Renal cortex interstitium (tissue), 11 donors: ENCODE data around the gene NRP1. TPM values are rescaled to one million over a fixed set of nuclear protein-coding genes. Genes with fewer than 3 reads are reported as not detected.

Source experiments
- DNase-seq, 11 donors: peaks; one replicate each; pipeline ENCODE4 v3.0.0-alpha.2; 2013; ENCODE audit warnings: low read depth in 9 of 11, low spot score in 4 of 11; ENCODE audit errors: extremely low read depth in 1 of 11
- polyA plus RNA-seq, 3 donors: library from polyadenylated mRNA; unstranded; fragments of 120-200 nt; gene quantifications; one replicate each; pipeline ENCODE4 v1.2.1, GENCODE V29; 2013; ENCODE audit not compliant: insufficient read length in 3 of 3

NRP1 gene
- polyA plus RNA-seq, 3 donors: 148 to 156 (median 155) TPM

GRCh38 chr10:33332183-33333065 is 2.0 kb downstream of the NRP1 start:
- peak in 1 of 11 donors; percentile 32 for DNase-seq

- DNase-seq: no peak
Observed at GRCh38 chr10:33331379-33331694, 3.1 kb downstream of the NRP1 start.

DNA sequence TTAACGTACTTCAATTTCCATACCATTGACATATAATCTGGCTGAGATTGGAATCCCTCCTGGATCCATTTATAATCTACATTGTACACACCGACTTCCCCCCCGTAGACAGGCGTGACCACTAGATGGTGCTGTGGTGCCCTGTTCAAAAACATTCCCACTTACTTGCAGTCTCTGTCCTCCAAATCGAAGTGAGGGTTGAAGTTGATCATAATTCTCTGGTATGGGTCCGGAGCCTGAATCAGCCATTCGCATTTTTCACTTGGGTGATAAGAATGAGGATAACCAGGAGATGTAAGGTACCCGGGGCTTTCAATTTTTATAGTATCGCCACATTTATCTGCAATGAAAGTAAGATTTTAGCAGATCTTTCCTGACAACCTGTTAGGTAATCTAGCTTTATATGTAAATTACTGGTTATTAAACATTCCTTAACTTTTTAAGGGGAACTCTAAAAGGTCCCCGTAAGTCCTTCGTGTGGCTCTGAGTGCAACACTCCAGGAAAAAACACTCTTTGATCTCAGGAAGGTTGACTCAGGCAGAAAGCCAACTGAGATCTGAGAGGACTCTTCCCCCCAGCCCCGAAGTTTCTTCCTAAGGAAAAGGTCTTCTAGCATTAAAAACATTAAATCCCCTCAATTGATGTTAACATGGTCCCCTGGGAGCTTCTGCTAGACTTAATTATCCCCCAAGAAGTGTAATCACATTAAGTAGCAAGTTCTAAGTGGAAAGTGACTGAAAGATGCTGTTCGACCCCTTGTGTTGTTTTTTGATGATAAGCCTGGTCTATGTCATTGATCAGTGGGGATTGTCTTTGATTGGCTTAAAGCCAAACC is 3.7 kb downstream of the NRP1 start:
- peak in 7 of 11 donors; percentile 78 to 87 (median 85) for DNase-seq

- no peak for DNase-seq
Observed at GRCh38 chr10:33329178-33329577, 5.3 kb downstream of the NRP1 start.

- no peak for DNase-seq
Observed at GRCh38 chr10:33328253-33328652, 6.2 kb downstream of the NRP1 start.

DNA sequence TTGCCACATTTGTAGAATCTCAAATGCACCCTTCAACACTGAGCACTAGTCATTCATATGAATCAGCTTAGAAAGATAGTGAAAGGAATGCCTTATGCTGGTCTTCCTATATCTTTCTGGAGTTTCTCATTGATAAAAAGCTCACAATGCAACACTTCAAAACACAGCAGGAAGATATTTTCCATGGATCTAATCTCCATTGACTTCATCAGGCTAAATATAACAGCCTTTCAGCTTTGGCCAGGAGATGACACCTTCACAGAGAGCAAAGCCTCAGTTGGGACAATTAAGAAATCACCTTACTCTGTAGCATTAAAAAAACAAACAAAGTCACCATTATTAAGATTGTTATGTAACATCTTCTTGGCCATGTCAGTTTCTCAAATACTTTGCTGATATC is 6.7 kb downstream of the NRP1 start:
- DNase-seq: no peak

DNA sequence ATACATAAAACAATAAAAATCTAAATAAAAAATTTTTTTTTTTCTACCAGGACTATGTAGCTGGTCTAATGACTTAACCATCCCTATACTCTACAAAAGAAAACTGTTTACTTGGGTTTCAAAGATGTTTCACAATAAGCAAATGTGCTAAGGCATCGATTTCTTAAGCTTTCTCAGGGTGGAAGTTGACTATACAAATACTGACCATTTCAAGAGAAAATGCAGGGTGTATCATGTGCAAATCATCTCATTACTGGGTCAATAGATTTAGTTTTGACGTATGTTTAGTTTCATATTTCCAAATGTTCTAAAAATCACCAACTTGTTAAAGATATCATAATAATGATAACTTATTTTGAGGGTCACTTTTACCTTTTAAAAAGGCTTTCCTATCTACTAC is 7.5 kb downstream of the NRP1 start:
- no peak for DNase-seq

DNA sequence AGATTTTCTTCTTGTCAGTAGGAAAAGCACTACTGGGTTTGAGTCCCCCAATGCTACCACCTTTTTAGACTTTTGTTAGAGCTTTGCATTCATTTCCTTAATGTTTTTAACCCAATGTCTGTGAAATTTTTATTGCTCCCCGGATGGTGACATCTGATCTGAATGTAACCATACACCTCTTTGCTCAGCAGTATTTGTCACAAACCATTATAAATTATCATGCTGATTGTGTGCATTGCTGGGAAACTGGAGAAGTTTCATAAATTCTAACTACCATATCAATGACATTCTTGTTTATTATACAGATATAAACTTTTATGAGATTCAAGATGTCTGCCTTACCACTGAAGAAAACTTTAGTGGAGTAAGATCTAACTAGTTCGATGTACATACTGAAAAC is 8.5 kb downstream of the NRP1 start:
- no peak for DNase-seq

- no peak for DNase-seq
Observed at GRCh38 chr10:33323721-33324120, 10.7 kb downstream of the NRP1 start.

DNA sequence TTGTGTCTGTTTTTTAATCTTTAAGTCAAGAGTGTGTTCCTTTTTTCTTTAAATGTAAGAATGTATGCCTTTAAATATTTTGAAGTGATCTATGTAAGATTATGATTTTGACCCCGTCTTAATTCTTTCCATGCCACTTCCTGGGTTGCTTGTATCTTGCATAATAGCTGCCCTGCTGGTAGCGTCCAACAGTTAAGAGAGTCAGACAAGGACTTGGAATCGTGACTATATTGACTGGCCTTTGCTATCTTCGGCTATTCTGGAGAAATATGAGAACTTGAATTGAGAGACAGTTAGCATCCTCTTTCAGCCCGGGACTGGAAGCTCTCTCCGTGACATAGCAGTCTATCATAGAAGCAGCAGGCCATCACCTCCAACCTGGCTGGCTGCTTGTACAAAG is 13.0 kb downstream of the NRP1 start:
- DNase-seq: no peak

DNA sequence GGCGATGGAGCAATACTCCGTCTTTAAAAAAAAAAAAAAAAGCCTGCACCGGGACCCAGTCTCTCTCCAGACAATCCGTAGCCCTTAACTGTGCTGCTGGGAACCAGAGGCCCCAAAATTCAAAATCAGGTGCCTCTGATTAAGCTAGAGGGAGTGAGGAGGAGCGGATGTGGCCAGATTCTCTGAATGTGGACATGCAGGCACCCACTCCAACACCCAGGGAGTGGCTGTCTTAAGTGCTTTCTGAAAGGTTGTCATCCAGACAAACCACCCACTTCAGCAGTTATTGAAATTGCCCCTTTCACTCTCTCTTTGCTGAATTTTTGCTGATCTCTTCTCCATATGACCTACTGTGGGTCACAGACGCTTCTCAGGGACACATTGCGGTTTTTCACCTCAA is 14.2 kb downstream of the NRP1 start:
- no peak for DNase-seq

GRCh38 chr10:33315891-33316290 is 18.6 kb downstream of the NRP1 start:
- DNase-seq: no peak

DNA sequence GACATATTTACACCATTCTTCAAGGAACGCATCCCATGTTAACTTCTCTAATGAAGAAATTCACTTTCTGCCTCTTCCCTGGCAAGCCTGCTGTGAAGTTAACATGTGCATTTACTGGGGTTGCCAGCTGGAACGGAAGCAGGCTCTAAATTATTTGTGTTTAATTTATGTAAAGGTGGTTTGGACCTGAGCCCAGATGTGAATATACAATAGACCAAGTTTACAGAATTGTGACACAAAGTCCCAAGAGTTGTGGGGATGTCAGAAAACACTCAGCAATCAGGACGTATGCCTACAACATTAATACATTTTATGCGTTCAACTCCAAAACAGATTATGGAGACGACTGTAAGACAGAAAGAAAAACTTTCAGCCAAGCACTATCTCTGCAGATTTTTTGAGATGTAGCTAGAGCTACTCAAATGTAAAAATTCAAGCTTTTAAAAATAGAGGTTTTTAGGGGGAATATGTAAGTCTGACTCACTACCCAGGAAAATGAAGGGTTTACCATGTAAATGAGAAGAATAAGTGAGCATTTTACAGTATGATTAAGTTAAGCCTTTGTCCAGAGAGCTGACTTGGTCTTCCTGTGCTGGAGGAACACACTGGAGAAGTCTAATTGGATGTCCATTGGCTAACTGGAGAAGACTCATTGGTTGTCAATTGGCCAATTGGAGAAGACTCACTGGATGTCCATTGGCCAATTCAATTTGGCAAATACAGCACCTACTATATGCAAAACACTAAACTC is 19.5 kb downstream of the NRP1 start:
- DNase-seq: no peak

DNA sequence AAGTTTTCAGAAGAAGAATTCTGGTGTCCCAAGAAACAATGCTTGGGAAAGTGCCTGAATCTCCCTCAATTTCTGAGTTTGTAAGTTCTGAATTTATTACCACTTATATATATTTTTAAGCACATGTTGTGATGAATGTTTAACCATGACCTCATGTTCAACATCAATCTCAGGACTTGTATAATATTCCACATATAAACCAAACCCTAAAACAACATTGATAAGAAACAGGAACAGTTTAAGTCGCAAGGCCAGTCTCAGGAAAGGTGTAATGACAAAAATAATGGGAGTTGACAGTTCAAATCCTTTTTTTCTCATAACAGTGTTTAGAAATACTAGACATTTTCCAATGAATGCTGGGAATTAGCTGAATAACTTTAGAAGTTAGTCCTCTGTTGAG is 22.8 kb downstream of the NRP1 start:
- no peak for DNase-seq

GRCh38 chr10:33310853-33311252 is 23.6 kb downstream of the NRP1 start:
- no peak for DNase-seq

- DNase-seq: no peak
Observed at GRCh38 chr10:33309406-33309805, 25.1 kb downstream of the NRP1 start.

DNA sequence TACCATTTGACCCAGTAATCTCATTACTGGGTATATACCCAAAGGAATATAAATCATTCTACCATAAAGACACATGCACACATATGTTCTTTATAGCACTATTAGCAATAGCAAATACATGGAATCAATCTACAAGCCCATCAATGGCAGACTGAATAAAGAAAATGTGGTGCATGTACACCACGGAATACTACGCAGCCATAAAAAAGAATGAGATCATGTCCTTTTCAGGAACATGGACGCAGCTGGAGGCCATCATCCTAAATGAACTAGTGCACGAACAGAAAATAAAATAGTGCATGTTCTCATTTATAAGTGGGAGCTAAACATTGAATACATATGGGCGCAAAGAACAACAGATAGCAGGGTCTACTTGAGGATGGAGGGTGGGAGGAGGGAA is 26.6 kb downstream of the NRP1 start:
- no peak for DNase-seq

DNA sequence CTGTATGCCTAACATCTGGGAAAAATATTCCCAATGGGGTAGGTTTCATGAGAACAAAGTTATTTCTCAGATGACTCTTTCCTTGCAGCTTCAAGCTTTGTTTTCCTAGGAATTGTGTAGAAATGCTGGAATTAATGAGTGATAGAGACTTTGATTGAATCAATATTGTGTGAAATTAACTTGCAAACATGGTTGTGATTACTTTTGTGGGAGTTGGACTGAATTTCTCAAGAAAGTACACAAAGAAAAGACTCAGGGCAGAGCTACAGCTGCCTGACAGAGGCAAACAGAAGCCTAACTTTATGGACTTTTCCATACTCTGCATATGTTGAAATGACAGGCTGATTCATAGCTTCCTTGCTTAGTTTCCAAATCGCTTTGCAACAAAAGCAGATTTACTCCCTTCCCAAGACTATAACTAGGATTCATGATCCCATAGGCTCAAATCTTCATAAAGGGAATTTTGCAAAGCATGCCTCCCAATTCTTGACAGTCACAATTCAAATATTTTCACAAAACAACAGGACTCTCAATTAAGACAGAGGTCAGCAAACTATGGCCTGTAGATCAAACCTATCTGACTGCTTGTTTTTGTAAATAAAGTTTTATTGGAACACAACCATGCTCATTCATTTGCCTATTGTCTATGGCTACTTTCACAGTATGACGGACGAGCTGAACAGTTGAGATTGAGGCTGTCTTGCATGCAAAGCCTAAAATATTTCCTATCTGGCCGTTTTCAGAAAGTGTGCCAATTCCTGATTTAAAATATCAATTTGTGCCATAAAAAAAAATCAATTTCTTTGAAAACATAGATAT is 27.6 kb downstream of the NRP1 start:
- DNase-seq: peak in 2 of 11 donors; percentile 32 to 36

GRCh38 chr10:33306126-33306525 is 28.3 kb downstream of the NRP1 start:
- DNase-seq: no peak
